ENCODE measurements around the gene FBXL2.

Gene FBXL2

DNA sequence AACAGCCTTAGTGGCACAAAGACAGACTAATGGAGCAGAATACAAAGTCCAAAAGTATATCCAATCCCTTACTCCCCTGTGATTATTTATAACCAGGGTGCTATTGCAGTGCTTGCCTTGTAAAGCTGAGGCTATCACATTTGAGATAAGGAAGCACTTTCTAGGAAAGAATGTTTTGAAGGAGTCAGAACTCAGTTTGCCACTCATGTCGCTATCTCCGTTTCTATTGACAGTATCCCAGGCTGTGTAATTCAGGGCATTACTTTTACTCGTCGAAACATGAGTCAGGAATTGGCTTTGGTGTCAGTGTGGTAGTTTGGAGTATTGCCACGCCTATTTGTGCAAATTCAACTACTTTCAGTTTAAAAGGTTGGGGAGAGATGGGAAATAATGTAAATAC, 78.4 kb downstream of the FBXL2 start:
- no peaks in the 10 kb centered on the region for H3K27me3 ChIP-seq (replicated peaks; ENCODE audit: control insufficient read depth, insufficient read depth, low read length, poor library complexity, severe bottlenecking)
- H3K4me1 ChIP-seq (ENCODE audit: control insufficient read depth, insufficient read depth, low read length, poor library complexity, severe bottlenecking) = no peaks in the 10 kb centered on the region
- no peaks in the 10 kb centered on the region for H3K36me3 ChIP-seq (ENCODE audit: control insufficient read depth, insufficient read depth, low read length)
- no peak overlapping the region for H3K4me3 ChIP-seq (ENCODE audit: insufficient read depth, low read depth, low read length, poor library complexity, severe bottlenecking)
- H3K9me3 ChIP-seq (ENCODE audit: control insufficient read depth, low read length) = no peaks in the 10 kb centered on the region
- H3K27ac ChIP-seq (ENCODE audit: insufficient read depth, low read length, poor library complexity, severe bottlenecking) = no peak overlapping the region
- DNase-seq = no peak

DNA sequence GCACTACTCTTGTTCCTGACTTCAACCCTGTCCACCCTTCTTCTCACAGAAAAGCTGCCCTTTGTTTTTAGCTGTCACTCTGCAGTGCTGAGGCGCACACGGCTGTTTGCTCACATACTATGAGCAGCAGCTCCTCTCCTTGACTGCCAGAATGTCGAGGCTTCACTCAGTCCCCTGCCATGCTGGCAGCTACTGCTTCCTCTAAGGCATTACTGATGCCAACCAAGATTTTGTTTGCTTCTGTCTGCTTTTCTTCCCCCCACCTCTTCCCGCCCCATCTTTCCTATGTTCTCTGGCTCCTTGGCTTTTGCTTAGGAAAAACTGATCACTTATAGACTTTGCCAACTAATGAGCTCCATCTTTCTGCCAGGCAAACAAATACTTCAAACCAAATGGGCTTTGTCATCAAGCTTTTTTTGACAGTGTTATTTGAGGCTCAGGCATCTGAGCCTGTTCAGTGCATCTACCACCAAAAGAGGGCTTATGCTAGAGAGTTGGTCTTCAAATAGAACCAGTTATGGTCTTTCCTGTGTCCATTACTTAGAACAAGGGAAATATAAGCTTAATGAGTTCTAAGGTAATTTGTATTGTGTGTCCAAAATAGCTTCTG, 81.0 kb downstream of the FBXL2 start:
- Histone ChIP-seq H3K36me3 (ENCODE audit: control insufficient read depth, insufficient read depth, low read length) (no peaks in the 10 kb centered on the region), H3K27me3 (replicated peaks; ENCODE audit: control insufficient read depth, insufficient read depth, low read length, poor library complexity, severe bottlenecking) (no peaks in the 10 kb centered on the region), H3K27ac (ENCODE audit: insufficient read depth, low read length, poor library complexity, severe bottlenecking) (no peak overlapping the region), H3K9me3 (ENCODE audit: control insufficient read depth, low read length) (no peaks in the 10 kb centered on the region), H3K4me1 (ENCODE audit: control insufficient read depth, insufficient read depth, low read length, poor library complexity, severe bottlenecking) (no peaks in the 10 kb centered on the region), H3K4me3 (ENCODE audit: insufficient read depth, low read depth, low read length, poor library complexity, severe bottlenecking) (no peak overlapping the region)
- DNase-seq = no peak

DNA sequence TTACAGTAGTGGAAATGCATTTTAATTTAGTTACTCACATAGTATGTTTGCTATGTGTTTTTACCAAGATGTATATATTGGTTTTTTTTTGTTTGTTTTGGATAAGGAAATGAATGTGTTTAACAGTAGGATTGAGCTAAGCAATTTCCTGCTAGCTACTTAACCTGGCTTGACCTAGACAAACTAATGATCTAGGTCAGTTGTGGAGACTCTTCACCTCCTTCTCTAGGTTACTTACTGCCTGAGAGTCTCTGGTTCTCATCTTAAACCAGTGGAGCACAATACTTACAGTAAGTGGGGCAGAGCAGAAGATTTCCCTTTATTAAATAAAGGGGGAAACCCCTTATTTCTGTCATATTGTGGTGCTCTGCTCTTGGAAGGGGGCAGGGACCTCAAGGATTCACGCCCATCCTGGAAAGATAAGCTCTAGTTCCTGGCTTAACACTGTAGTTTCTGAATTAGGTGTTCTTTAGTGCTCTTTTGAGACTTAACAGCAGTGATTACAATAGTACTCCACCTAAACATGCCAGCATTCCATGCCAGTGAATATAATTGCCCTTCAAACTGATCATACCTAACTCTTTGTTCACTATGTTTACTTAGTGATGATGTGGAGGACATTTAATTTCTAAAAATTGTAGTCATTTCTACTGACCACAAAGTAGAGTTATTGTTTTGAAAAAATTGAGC, 83.0 kb downstream of the FBXL2 start:
- Histone ChIP-seq H3K36me3 (ENCODE audit: control insufficient read depth, insufficient read depth, low read length) (no peaks in the 10 kb centered on the region), H3K9me3 (ENCODE audit: control insufficient read depth, low read length) (no peaks in the 10 kb centered on the region), H3K27me3 (replicated peaks; ENCODE audit: control insufficient read depth, insufficient read depth, low read length, poor library complexity, severe bottlenecking) (no peaks in the 10 kb centered on the region), H3K27ac (ENCODE audit: insufficient read depth, low read length, poor library complexity, severe bottlenecking) (no peak overlapping the region), H3K4me1 (ENCODE audit: control insufficient read depth, insufficient read depth, low read length, poor library complexity, severe bottlenecking) (no peaks in the 10 kb centered on the region), H3K4me3 (ENCODE audit: insufficient read depth, low read depth, low read length, poor library complexity, severe bottlenecking) (no peak overlapping the region)
- DNase-seq = no peak

DNA sequence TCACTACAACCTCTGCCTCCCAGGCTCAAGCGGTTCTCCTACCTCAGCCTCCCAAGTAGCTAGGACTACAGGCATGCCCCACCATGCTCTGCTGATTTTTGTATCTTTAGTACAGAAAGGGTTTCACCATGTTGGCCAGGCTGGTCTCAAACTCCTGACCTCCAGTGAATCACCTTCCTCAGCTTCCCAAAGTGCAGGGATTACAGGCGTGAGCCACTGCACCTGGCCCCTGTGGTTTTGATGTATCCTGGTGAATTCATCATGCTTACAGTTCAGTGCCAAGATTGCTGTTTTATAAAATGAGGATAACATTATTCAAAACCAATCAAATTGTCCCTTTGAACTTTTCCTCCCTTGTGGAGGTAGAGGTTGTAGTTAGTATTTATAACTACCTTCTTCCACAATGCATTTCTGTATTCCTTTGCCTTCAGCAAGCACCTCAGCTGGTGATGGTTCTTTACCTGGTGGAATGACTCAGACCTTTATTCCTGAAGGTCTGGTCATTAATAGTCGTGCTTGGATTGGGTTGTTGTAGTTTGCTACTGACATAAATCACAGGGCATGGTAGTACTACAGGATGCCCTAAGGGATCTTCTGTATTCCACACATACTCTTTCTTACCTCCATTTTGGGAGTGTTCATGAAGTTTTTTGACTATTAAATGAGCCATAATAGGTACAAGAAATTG, 86.0 kb downstream of the FBXL2 start:
- no peaks in the 10 kb centered on the region for H3K4me1 ChIP-seq (ENCODE audit: control insufficient read depth, insufficient read depth, low read length, poor library complexity, severe bottlenecking)
- H3K27me3 ChIP-seq (replicated peaks; ENCODE audit: control insufficient read depth, insufficient read depth, low read length, poor library complexity, severe bottlenecking) = no peaks in the 10 kb centered on the region
- DNase-seq = no peak
- H3K27ac ChIP-seq (ENCODE audit: insufficient read depth, low read length, poor library complexity, severe bottlenecking) = no peak overlapping the region
- H3K4me3 ChIP-seq (ENCODE audit: insufficient read depth, low read depth, low read length, poor library complexity, severe bottlenecking) = no peak overlapping the region
- H3K9me3 ChIP-seq (ENCODE audit: control insufficient read depth, low read length) = no peaks in the 10 kb centered on the region
- H3K36me3 ChIP-seq (ENCODE audit: control insufficient read depth, insufficient read depth, low read length) = no peaks in the 10 kb centered on the region

DNA sequence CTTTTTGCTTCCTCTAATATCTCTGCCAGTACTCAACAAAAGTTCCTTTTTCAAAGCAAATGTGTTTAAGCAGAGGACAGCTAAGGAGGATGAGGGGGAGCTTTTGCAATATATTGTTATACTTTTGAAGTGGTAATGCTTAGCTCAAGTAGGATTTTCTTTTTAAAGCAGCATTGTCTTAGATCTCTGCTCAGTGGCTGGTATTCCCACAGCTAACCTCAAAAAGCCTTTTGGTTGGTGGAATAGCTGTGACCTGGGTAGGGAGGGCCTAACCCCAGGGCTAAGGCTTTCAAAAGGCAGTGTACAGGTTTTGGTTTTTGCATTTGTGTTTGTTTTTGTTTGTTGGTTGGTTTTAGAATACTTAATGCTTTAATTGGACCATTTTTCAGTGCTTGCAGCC, 86.8 kb downstream of the FBXL2 start:
- no peak overlapping the region for H3K4me3 ChIP-seq (ENCODE audit: insufficient read depth, low read depth, low read length, poor library complexity, severe bottlenecking)
- H3K27ac ChIP-seq (ENCODE audit: insufficient read depth, low read length, poor library complexity, severe bottlenecking) = no peak overlapping the region
- H3K9me3 ChIP-seq (ENCODE audit: control insufficient read depth, low read length) = no peaks in the 10 kb centered on the region

DNA sequence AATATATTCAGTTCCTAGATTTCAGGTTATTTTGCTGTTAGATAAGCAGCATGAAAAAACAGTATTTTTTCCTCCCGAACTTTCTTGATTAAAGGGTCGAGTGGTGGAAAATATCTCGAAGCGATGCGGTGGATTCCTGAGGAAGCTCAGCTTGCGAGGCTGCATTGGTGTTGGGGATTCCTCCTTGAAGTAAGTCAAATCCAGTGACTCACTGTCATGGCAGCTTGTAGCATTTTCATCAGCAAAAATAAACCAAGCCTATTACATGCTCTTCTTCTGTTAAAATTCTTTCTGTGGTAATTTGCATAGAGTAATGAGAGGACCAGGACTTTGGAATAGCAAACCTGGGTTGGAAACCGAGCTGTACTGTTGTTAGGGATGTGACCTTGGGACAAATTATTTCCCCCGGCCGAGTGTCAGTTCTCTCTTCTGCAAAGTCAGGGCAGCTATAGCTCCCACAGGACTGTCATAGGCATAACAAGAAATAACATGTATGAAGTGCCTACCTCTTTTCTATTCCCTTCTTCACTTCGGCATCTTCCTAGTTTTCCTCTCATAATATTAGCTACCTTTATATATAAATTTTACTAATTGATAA, 87.4 kb downstream of the FBXL2 start:
- H3K4me1 ChIP-seq (ENCODE audit: control insufficient read depth, insufficient read depth, low read length, poor library complexity, severe bottlenecking) = no peaks in the 10 kb centered on the region
- no peak overlapping the region for H3K4me3 ChIP-seq (ENCODE audit: insufficient read depth, low read depth, low read length, poor library complexity, severe bottlenecking)
- no peaks in the 10 kb centered on the region for H3K27me3 ChIP-seq (replicated peaks; ENCODE audit: control insufficient read depth, insufficient read depth, low read length, poor library complexity, severe bottlenecking)
- DNase-seq = no peak
- no peak overlapping the region for H3K27ac ChIP-seq (ENCODE audit: insufficient read depth, low read length, poor library complexity, severe bottlenecking)
- no peaks in the 10 kb centered on the region for H3K36me3 ChIP-seq (ENCODE audit: control insufficient read depth, insufficient read depth, low read length)
- H3K9me3 ChIP-seq (ENCODE audit: control insufficient read depth, low read length) = no peaks in the 10 kb centered on the region

More for the DNA sequence above, 86.8 kb downstream of the FBXL2 start:
- H3K27me3 ChIP-seq (replicated peaks; ENCODE audit: control insufficient read depth, insufficient read depth, low read length, poor library complexity, severe bottlenecking) = no peaks in the 10 kb centered on the region
- no peaks in the 10 kb centered on the region for H3K36me3 ChIP-seq (ENCODE audit: control insufficient read depth, insufficient read depth, low read length)
- DNase-seq = no peak
- no peaks in the 10 kb centered on the region for H3K4me1 ChIP-seq (ENCODE audit: control insufficient read depth, insufficient read depth, low read length, poor library complexity, severe bottlenecking)

DNA sequence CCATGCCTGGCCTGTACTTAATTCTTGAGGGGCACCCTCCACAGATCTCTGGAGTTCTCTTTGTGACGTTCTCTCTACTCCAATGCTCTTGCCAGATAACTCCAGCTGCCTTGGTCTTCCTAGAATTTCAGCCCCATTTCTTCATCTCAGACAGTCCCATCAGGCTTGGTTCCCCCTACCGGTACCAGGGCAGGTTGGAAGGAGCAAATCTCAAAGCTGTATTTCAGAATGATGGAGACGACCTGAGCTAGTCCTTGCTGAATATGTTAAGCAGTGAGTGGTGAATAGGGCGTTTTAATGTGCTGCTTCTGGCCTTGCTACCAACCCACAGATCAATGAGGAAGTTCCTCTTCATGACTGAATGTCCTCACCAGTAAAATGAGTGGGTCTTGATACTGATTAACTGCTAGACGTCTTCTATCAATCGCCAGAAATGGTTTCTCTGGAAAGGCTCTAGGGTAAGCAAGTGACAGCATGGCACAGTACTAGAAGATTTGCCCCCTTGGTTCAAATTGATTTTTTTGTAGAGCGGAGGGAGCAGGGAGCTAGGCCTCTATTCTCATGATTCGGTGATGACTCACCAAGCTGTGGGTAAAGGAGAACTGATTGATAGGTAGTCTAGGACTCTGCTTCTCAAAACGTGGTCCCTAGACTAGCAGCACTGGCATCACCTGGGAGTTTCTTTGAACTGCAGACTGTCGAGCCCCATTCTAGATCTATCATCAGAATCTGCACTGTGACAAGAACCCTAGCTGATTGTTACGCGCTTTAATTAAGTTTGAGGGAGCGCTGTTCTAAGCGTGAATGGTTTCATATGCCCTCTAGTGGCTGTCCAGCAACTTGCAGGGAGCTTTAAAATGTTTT, 95.2 kb downstream of the FBXL2 start:
- Histone ChIP-seq H3K36me3 (ENCODE audit: control insufficient read depth, insufficient read depth, low read length) (no peaks in the 10 kb centered on the region), H3K4me1 (ENCODE audit: control insufficient read depth, insufficient read depth, low read length, poor library complexity, severe bottlenecking) (no peaks in the 10 kb centered on the region), H3K9me3 (ENCODE audit: control insufficient read depth, low read length) (no peaks in the 10 kb centered on the region), H3K4me3 (ENCODE audit: insufficient read depth, low read depth, low read length, poor library complexity, severe bottlenecking) (no peak overlapping the region), H3K27ac (ENCODE audit: insufficient read depth, low read length, poor library complexity, severe bottlenecking) (no peak overlapping the region), H3K27me3 (replicated peaks; ENCODE audit: control insufficient read depth, insufficient read depth, low read length, poor library complexity, severe bottlenecking) (no peaks in the 10 kb centered on the region)
- peak in 1 of 3 donors; percentile 23 for DNase-seq

DNA sequence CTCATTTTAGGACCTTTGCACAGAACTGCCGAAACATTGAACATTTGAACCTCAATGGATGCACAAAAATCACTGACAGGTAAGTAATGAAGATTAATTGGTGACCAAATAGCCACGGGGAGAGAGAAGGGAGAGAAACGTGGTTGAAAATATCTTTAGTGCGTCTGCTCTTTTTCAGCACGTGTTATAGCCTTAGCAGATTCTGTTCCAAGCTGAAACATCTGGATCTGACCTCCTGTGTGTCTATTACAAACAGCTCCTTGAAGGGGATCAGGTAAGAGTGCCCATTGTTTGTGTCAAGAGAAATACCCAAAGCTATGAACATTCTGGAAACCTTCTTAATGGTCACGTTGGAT, 95.8 kb downstream of the FBXL2 start:
- Histone ChIP-seq H3K4me3 (ENCODE audit: insufficient read depth, low read depth, low read length, poor library complexity, severe bottlenecking) (no peak overlapping the region), H3K27me3 (replicated peaks; ENCODE audit: control insufficient read depth, insufficient read depth, low read length, poor library complexity, severe bottlenecking) (no peaks in the 10 kb centered on the region), H3K4me1 (ENCODE audit: control insufficient read depth, insufficient read depth, low read length, poor library complexity, severe bottlenecking) (no peaks in the 10 kb centered on the region), H3K9me3 (ENCODE audit: control insufficient read depth, low read length) (no peaks in the 10 kb centered on the region), H3K27ac (ENCODE audit: insufficient read depth, low read length, poor library complexity, severe bottlenecking) (no peak overlapping the region), H3K36me3 (ENCODE audit: control insufficient read depth, insufficient read depth, low read length) (no peaks in the 10 kb centered on the region)
- DNase-seq = no peak

DNA sequence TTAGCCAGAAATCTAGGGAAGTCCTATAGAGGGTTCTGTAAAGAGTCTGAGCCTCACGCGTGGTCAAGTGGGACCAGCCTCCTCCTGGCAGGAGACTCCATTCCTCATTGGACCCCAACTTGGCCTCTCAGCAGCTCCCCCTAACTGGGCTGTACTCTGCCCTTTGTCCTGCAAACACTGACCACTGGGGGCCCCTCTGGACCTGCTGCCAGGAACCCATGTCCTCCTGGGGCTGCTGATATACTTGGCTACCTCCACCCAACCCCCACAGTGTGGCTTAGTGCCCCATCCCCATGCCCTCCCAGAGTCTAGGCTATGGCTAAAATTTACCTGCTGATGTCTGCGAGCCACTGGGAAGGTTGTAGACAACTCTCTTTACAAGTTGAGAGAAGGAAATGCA, 100.2 kb downstream of the FBXL2 start:
- Histone ChIP-seq H3K9me3 (ENCODE audit: control insufficient read depth, low read length) (no peaks in the 10 kb centered on the region), H3K27me3 (replicated peaks; ENCODE audit: control insufficient read depth, insufficient read depth, low read length, poor library complexity, severe bottlenecking) (no peaks in the 10 kb centered on the region), H3K27ac (ENCODE audit: insufficient read depth, low read length, poor library complexity, severe bottlenecking) (no peak overlapping the region), H3K4me1 (ENCODE audit: control insufficient read depth, insufficient read depth, low read length, poor library complexity, severe bottlenecking) (no peaks in the 10 kb centered on the region), H3K4me3 (ENCODE audit: insufficient read depth, low read depth, low read length, poor library complexity, severe bottlenecking) (no peak overlapping the region), H3K36me3 (ENCODE audit: control insufficient read depth, insufficient read depth, low read length) (no peaks in the 10 kb centered on the region)
- no peak for DNase-seq

Measured in effector memory CD4-positive, alpha-beta T cell (primary cell).